ENCODE results near the gene SZT2. TPM values are rescaled to one million over a fixed set of nuclear protein-coding genes. Genes with fewer than 3 reads are reported as not detected.

The SZT2 gene
- total RNA-seq, 1 donor from 2014 or later, result 30.0 TPM

GRCh38 chr1:43372172-43372571 lies 17.5 kb upstream of the SZT2 start:
- Histone ChIP-seq H3K4me3 (ENCODE audit: insufficient read depth, low read depth, low read length) (no peak overlapping the region), H3K27ac (ENCODE audit: low read depth, low read length) (peak overlapping the region; percentile 78), H4K20me1 (ENCODE audit: insufficient read depth, low read length) (no peaks in the 10 kb centered on the region), H3K79me2 (ENCODE audit: insufficient read depth, low read length) (peaks cover 20% of the 10 kb centered on the region), H3K9me3 (ENCODE audit: insufficient read depth, low read depth, low read length) (no peaks in the 10 kb centered on the region), H3K36me3 (ENCODE audit: insufficient read depth, low read length) (no peaks in the 10 kb centered on the region), H3K4me2 (ENCODE audit: low read length) (peak overlapping the region; percentile 56), H3K27me3 (ENCODE audit: insufficient read depth, low read length) (no peaks in the 10 kb centered on the region), H3K4me1 (ENCODE audit: insufficient read depth, low read length) (peaks cover 27% of the 10 kb centered on the region), H2AFZ (ENCODE audit: low read depth, low read length) (no peak overlapping the region), H3K9ac (ENCODE audit: low read length) (peak overlapping the region; percentile 13)
- H3K4me1 Mint-ChIP-seq (ENCODE audit: low read depth, unreplicated experiment), result peaks cover 6% of the 10 kb centered on the region
- H3K4me3 Mint-ChIP-seq (ENCODE audit: unreplicated experiment), result no peak overlapping the region
- H3K36me3 Mint-ChIP-seq (ENCODE audit: low read depth, unreplicated experiment), result peaks cover 2% of the 10 kb centered on the region
- H3K27me3 Mint-ChIP-seq (ENCODE audit: low read depth, unreplicated experiment), result no peaks in the 10 kb centered on the region
- no peak overlapping the region for H3K27ac Mint-ChIP-seq (ENCODE audit: unreplicated experiment)
- no peak for TF ChIP-seq CTCF (IDR thresholded peaks at IDR 0.05; ENCODE audit: insufficient read depth, low read depth, low read length)
- no peak for TF ChIP-seq EZH2 (IDR thresholded peaks at IDR 0.05; ENCODE audit: insufficient read depth, low read length)
- H3K9me3 Mint-ChIP-seq (ENCODE audit: unreplicated experiment), result no peaks in the 10 kb centered on the region
- FAIRE-seq, result no peak
- DNase-seq (ENCODE audit: low read depth), result no peak

GRCh38 chr1:43373066-43373940 lies 16.4 kb upstream of the SZT2 start:
- Histone ChIP-seq H3K36me3 (ENCODE audit: insufficient read depth, low read length) (no peaks in the 10 kb centered on the region), H3K9me3 (ENCODE audit: insufficient read depth, low read depth, low read length) (no peaks in the 10 kb centered on the region), H3K9ac (ENCODE audit: low read length) (peak overlapping the region; percentile 25), H3K4me3 (ENCODE audit: insufficient read depth, low read depth, low read length) (peak overlapping the region; percentile 2), H4K20me1 (ENCODE audit: insufficient read depth, low read length) (no peaks in the 10 kb centered on the region), H3K27me3 (ENCODE audit: insufficient read depth, low read length) (no peaks in the 10 kb centered on the region), H2AFZ (ENCODE audit: low read depth, low read length) (peak overlapping the region; percentile 0), H3K79me2 (ENCODE audit: insufficient read depth, low read length) (peaks cover 12% of the 10 kb centered on the region), H3K4me1 (ENCODE audit: insufficient read depth, low read length) (peaks cover 26% of the 10 kb centered on the region), H3K4me2 (ENCODE audit: low read length) (peak overlapping the region; percentile 56), H3K27ac (ENCODE audit: low read depth, low read length) (peak overlapping the region; percentile 78)
- no peaks in the 10 kb centered on the region for H3K9me3 Mint-ChIP-seq (ENCODE audit: unreplicated experiment)
- no peak overlapping the region for H3K4me3 Mint-ChIP-seq (ENCODE audit: unreplicated experiment)
- FAIRE-seq (peak; percentile 94), DNase-seq (ENCODE audit: low read depth) (peak; percentile 81)
- H3K27me3 Mint-ChIP-seq (ENCODE audit: low read depth, unreplicated experiment), result no peaks in the 10 kb centered on the region
- TF ChIP-seq CTCF (IDR thresholded peaks at IDR 0.05; ENCODE audit: insufficient read depth, low read depth, low read length), result no peak
- TF ChIP-seq EZH2 (IDR thresholded peaks at IDR 0.05; ENCODE audit: insufficient read depth, low read length), result no peak
- H3K27ac Mint-ChIP-seq (ENCODE audit: unreplicated experiment), result no peak overlapping the region
- H3K36me3 Mint-ChIP-seq (ENCODE audit: low read depth, unreplicated experiment), result peaks cover 2% of the 10 kb centered on the region
- H3K4me1 Mint-ChIP-seq (ENCODE audit: low read depth, unreplicated experiment), result peaks cover 4% of the 10 kb centered on the region

GRCh38 chr1:43376723-43377235 lies 12.9 kb upstream of the SZT2 start:
- H3K36me3 ChIP-seq (ENCODE audit: insufficient read depth, low read length), result peaks cover 7% of the 10 kb centered on the region
- peaks cover 19% of the 10 kb centered on the region for H3K4me1 ChIP-seq (ENCODE audit: insufficient read depth, low read length)
- H3K27me3 Mint-ChIP-seq (ENCODE audit: low read depth, unreplicated experiment), result no peaks in the 10 kb centered on the region
- no peak overlapping the region for H3K27ac ChIP-seq (ENCODE audit: low read depth, low read length)
- DNase-seq (ENCODE audit: low read depth) (no peak), FAIRE-seq (no peak)
- no peak overlapping the region for H3K9ac ChIP-seq (ENCODE audit: low read length)
- no peak overlapping the region for H3K4me3 Mint-ChIP-seq (ENCODE audit: unreplicated experiment)
- no peaks in the 10 kb centered on the region for H3K9me3 ChIP-seq (ENCODE audit: insufficient read depth, low read depth, low read length)
- H2AFZ ChIP-seq (ENCODE audit: low read depth, low read length), result no peak overlapping the region
- H3K27ac Mint-ChIP-seq (ENCODE audit: unreplicated experiment), result no peak overlapping the region
- H3K4me2 ChIP-seq (ENCODE audit: low read length), result no peak overlapping the region
- H3K4me3 ChIP-seq (ENCODE audit: insufficient read depth, low read depth, low read length), result no peak overlapping the region
- no peaks in the 10 kb centered on the region for H3K27me3 ChIP-seq (ENCODE audit: insufficient read depth, low read length)
- peaks cover 3% of the 10 kb centered on the region for H3K4me1 Mint-ChIP-seq (ENCODE audit: low read depth, unreplicated experiment)
- H3K9me3 Mint-ChIP-seq (ENCODE audit: unreplicated experiment), result no peaks in the 10 kb centered on the region
- H3K79me2 ChIP-seq (ENCODE audit: insufficient read depth, low read length), result no peaks in the 10 kb centered on the region
- TF ChIP-seq EZH2 (IDR thresholded peaks at IDR 0.05; ENCODE audit: insufficient read depth, low read length) (no peak), CTCF (IDR thresholded peaks at IDR 0.05; ENCODE audit: insufficient read depth, low read depth, low read length) (no peak)
- H3K36me3 Mint-ChIP-seq (ENCODE audit: low read depth, unreplicated experiment), result peaks cover 10% of the 10 kb centered on the region
- no peaks in the 10 kb centered on the region for H4K20me1 ChIP-seq (ENCODE audit: insufficient read depth, low read length)
